ENCODE measurements around the gene CD274. TPM values are rescaled to one million over a fixed set of nuclear protein-coding genes. Genes with fewer than 3 reads are reported as not detected.

The CD274 gene
- total RNA-seq, 1 experiment from 2014 or later, result 8.0 TPM

DNA sequence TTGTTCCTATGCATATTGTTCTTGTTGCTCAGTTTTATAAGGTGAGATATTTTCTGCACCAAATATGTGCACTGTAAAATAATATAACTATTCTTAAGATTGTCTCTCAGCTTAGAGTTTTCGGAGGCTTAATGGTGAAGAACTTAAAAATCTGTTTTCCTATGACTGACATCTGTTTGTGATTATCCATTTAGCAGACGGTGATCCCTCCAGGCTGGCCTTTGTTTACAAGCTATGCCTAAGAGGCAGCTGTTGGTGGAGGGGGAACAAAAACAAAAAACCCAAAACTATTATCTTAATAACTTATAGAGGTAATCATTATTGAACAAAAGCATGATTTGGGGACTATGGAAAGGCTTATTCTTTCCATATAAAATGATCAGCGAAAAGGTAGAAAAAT is 60.6 kb downstream of the CD274 start:
- Histone ChIP-seq H3K9me3 (replicated peaks) (no peaks in the 10 kb centered on the region), H3K4me1 (replicated peaks) (peaks cover 58% of the 10 kb centered on the region), H3K27ac (peak overlapping the region; percentile 99), H3K4me3 (peak overlapping the region; percentile 35), H3K36me3 (peaks cover under 1% of the 10 kb centered on the region; the same call in 1 of the 2 replicates), H3K27me3 (replicated peaks) (no peaks in the 10 kb centered on the region)
- DNase-seq (ENCODE audit: low read depth in 1 of 2, low spot score in 2 of 2), result peak in 1 of 2 experiments; percentile 43

DNA sequence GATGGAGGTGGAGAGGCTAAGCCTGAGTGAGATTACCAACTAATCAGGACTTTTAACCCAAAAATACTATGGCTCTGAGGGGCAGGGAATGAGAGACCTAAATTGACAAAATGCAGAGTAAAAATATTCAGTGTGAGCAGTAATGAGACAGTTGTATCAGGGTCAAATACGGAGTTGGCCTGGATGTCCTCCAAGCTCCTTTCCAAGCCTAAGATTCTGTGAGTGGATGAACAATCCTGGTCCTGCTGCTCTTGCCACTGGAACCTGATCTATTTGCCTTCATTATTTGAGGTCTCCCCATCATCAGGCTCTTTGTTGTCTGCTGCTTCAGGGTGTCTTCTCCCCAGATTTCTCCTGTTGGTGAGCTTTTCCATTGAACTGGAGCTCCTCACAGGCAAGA is 61.1 kb downstream of the CD274 start:
- DNase-seq (ENCODE audit: low read depth in 1 of 2, low spot score in 2 of 2), result no peak
- H3K4me3 ChIP-seq, result peak overlapping the region; percentile 35
- H3K9me3 ChIP-seq (replicated peaks), result no peaks in the 10 kb centered on the region
- peak overlapping the region; percentile 99 for H3K27ac ChIP-seq
- peaks cover 5% of the 10 kb centered on the region; the same call in 1 of the 2 replicates for H3K36me3 ChIP-seq
- H3K4me1 ChIP-seq (replicated peaks), result peaks cover 58% of the 10 kb centered on the region
- H3K27me3 ChIP-seq (replicated peaks), result no peaks in the 10 kb centered on the region

DNA sequence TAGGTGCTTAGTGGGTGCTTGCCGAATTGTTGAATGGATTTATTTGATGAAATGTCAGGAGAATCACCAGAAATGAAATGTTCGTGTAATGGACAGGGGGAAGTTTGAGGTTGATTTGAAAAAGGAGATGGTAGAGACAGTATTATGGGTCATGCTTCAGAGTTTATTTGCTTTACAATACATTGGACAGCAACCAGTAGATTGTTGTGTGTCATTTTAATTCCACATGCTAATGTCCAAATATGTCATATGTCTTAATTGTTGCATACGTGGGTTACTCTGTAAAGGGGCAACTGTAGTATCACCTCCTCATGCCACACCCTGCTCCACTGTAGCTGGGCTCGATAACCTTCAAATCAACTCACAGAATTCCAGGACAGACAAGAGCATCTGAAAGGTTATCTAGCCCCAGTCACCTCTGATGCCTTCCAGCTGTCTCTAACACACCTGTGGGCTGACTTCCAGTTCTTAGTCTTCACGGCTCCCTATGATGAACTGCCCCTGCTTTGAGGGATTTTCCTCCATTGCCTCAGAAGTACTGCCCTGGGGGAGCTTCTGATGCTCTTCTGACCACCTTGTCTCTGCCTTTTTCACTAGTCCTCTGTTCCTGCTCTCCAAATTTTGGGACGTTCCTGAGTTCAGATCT is 61.7 kb downstream of the CD274 start:
- Histone ChIP-seq H3K9me3 (replicated peaks) (no peaks in the 10 kb centered on the region), H3K27ac (peak overlapping the region; percentile 99; the same call in 1 of the 2 replicates), H3K27me3 (replicated peaks) (no peaks in the 10 kb centered on the region), H3K36me3 (peaks cover 5% of the 10 kb centered on the region; the same call in 1 of the 2 replicates), H3K4me3 (peak overlapping the region; percentile 35), H3K4me1 (replicated peaks) (peaks cover 58% of the 10 kb centered on the region)
- DNase-seq (ENCODE audit: low read depth in 1 of 2, low spot score in 2 of 2), result no peak

DNA sequence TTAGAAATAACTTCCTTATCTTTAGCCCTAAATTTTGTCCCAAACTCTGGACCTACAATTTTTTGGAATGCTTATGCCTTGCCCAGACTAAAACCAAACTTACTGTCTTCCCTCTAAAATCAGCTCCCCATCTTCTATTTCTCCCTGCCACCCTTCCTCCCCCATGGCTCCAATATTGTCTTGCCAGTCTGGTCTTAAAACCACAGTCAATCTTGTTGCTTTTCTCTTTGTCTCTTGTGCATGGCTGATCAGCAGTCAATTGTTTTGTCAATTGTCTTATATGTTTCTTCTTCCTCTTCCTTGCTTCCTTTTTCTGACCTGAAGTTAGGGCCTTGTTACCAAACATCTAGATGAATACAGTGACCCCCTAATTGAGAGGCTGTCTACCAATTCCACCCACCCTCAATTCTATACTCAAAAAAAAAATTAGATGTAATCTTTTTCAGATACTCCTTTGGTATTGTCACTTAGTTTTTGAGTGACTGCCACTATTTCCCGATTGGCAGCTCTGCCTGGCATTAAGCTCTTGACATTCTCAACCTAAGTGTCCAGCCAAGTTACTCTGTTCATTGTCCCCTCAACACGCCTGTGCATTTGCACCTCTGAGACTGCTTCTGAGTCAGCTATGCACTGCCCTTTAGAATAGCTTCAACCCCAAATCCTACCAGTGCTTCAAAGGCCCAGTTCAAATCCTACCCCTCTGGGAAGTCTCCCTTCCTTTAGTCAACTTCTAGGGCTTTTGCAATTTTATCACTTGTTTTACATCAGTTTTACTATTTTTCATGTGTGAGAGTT is 62.5 kb downstream of the CD274 start:
- H3K27ac ChIP-seq, result 0 out of 2 replicates have a peak overlapping the region, but pooled peaks have one; percentile 99
- no peak for DNase-seq (ENCODE audit: low read depth in 1 of 2, low spot score in 2 of 2)
- no peak overlapping the region for H3K4me3 ChIP-seq
- peaks cover 5% of the 10 kb centered on the region; the same call in 1 of the 2 replicates for H3K36me3 ChIP-seq
- H3K9me3 ChIP-seq (replicated peaks), result no peaks in the 10 kb centered on the region
- peaks cover 58% of the 10 kb centered on the region for H3K4me1 ChIP-seq (replicated peaks)
- no peaks in the 10 kb centered on the region for H3K27me3 ChIP-seq (replicated peaks)

DNA sequence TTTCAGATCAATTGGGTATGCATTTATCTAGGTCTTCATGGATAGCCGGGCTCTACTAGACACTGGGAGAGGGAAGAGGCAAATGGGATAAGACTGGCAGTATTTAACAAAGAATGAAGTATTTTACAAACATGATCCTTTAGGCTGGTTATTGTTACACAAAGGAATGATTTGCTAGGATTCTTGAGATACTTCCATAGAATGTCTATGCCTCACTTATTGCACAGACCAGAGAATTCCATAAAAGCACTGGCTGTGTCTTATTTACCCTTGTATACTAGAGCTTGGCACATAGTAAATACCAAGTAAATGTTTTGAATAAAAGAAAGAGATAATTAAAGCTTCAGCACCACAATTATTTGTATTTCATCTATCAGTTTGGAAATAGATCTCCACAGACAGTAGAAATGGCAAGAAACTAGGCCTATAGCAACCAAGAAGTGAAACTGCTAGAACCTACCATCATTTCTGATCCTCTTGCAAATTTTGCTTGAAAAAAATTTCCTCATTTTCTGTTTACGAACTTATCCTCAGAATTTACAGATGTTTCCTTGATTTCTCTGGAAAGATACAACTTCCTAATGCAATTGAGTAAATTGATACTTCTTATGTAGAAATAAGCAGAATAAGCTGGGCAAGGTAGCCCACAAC is 63.7 kb downstream of the CD274 start:
- H3K4me3 ChIP-seq, result no peak overlapping the region
- H3K27me3 ChIP-seq (replicated peaks), result no peaks in the 10 kb centered on the region
- H3K27ac ChIP-seq, result 0 out of 2 replicates have a peak overlapping the region, but pooled peaks have one; percentile 11
- peaks cover 50% of the 10 kb centered on the region for H3K4me1 ChIP-seq (replicated peaks)
- H3K36me3 ChIP-seq, result peaks cover 5% of the 10 kb centered on the region; the same call in 1 of the 2 replicates
- H3K9me3 ChIP-seq (replicated peaks), result no peaks in the 10 kb centered on the region
- DNase-seq (ENCODE audit: low read depth in 1 of 2, low spot score in 2 of 2), result no peak

DNA sequence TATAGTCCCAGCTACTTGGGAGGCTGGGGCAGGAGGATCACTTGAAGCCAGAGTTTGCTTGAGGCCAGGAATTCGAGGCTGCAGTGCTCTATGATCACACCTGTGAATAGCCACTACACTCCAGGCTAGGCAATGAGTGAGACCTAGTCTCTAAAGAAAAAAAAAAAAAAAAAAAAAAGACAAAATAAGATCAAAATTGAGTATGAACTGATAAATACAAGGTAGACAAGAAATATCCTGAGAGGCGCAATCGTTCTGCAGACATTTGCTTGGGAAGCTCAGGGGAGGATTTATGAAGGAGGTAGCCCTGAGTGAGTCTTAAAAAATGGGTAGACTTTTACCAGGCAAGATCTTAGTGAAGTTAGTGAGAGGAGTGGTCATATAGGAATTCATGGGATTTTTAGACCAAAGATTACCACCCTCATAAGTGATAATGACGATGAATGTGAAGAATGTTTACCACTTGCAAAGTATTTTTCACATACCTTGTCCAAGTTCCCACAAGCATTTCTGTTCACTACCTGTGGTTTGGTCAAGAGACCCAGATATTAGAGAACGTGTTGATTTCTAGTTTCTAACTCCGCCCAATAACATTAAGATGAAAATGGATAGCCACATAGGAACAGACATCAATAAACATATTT is 64.4 kb downstream of the CD274 start:
- no peak for DNase-seq (ENCODE audit: low read depth in 1 of 2, low spot score in 2 of 2)
- peaks cover 44% of the 10 kb centered on the region for H3K4me1 ChIP-seq (replicated peaks)
- no peak overlapping the region for H3K27ac ChIP-seq

DNA sequence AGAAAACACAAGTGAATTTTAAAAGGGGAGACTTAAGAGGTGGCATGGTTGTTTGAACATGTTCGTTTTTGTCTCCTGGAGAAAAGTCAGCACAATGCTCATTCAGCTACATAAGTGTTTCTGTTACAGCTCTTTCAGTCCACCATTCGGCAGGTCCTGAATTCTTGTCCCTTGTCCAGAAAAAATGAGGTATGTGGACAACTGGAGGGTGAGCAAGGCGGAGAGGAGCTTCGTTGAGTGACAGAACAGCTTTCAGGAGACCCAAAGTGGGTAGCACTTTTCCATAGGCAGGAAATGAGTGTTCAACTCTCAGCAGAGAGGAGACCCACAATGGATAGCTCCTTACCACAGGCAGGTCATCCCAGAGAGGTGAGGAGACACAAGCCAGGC is 64.9 kb downstream of the CD274 start:
- Histone ChIP-seq H3K9me3 (replicated peaks) (no peaks in the 10 kb centered on the region), H3K4me1 (replicated peaks) (peaks cover 39% of the 10 kb centered on the region), H3K36me3 (peaks cover 5% of the 10 kb centered on the region; the same call in 1 of the 2 replicates), H3K4me3 (no peak overlapping the region), H3K27me3 (replicated peaks) (no peaks in the 10 kb centered on the region), H3K27ac (no peak overlapping the region)
- DNase-seq (ENCODE audit: low read depth in 1 of 2, low spot score in 2 of 2), result no peak

More for the DNA sequence above, 64.4 kb downstream of the CD274 start:
- Histone ChIP-seq H3K4me3 (no peak overlapping the region), H3K9me3 (replicated peaks) (no peaks in the 10 kb centered on the region), H3K27me3 (replicated peaks) (no peaks in the 10 kb centered on the region), H3K36me3 (peaks cover 5% of the 10 kb centered on the region; the same call in 1 of the 2 replicates)

DNA sequence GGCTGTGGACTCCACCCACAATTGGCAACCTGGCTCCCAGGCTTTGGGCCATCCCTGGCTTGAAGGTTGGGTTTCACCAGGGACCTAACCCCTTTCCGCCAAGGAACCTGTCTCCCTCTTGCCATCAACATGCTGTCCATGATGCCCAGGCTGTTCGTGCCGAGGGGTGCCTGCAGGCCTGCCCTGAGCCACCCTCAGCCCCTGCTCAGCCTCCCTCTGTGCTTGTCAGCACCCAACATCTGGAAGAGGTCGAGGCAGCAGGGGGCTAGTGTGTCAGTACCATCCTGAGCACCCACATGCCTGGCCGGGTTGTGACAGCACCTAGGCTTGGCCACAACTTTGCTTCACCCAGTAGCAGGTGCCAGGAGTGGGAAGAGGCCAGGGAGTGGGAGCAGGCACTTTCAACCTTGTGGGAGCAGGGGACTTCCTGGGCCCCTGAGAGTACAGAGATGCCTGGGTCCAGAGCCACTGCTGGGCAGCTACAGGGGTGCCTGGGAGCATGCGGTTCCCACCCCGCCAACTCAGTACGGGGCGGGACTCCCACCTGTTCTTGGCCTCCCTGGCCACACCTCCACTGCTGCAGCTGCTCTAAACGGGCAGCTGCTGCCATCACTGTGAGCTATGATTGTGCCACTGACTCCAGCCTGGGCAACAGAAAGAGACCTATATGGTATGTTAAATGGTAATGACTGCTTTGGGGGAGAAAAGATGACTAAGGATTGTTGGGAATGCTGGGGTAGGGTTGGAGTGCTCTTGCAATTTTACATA is 66.3 kb downstream of the CD274 start:
- H3K27me3 ChIP-seq (replicated peaks), result no peaks in the 10 kb centered on the region
- H3K4me3 ChIP-seq, result no peak overlapping the region
- peaks cover 5% of the 10 kb centered on the region; the same call in 1 of the 2 replicates for H3K36me3 ChIP-seq
- no peaks in the 10 kb centered on the region for H3K9me3 ChIP-seq (replicated peaks)
- H3K4me1 ChIP-seq (replicated peaks), result peaks cover 31% of the 10 kb centered on the region
- no peak for DNase-seq (ENCODE audit: low read depth in 1 of 2, low spot score in 2 of 2)
- H3K27ac ChIP-seq, result no peak overlapping the region

DNA sequence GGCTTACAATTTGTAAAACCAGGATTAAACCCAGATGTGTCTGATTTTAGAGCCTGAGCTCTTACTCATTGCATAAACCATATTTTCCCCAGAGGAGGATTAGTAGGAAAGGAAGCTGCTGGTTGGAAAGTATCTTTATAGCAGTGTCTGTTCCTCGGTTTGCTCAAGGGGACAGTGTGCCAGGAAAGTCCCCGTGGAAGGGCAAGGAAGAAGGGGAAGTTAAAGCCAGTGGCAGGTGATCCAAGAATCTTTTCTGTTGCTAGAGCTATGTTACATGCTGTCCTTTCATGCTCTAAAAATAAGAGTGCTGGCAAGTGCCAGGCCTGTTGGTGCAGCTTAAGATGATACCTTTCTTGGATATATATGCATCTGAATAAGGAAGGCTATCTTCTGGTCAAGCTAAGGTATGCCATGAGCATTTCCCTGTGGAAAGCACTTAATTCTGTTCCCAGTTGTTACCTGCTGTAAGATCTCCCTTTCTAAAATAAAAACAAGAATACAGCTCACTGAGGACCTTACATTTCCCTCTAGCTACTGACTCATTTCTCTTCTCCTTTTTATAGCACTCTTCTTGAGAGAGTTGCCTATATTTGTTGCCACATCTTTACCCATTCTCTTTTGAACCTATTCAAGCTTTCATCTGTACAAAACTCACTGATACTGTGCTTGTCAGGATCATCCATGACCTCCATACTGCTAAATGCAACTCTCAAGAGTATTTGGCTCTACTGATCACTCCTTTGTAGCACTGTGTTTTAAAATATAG is 68.0 kb downstream of the CD274 start:
- Histone ChIP-seq H3K9me3 (replicated peaks) (no peaks in the 10 kb centered on the region), H3K36me3 (peaks cover 5% of the 10 kb centered on the region; the same call in 1 of the 2 replicates), H3K27me3 (replicated peaks) (no peaks in the 10 kb centered on the region), H3K4me3 (no peak overlapping the region), H3K27ac (no peak overlapping the region), H3K4me1 (replicated peaks) (peaks cover 14% of the 10 kb centered on the region)
- no peak for DNase-seq (ENCODE audit: low read depth in 1 of 2, low spot score in 2 of 2)

DNA sequence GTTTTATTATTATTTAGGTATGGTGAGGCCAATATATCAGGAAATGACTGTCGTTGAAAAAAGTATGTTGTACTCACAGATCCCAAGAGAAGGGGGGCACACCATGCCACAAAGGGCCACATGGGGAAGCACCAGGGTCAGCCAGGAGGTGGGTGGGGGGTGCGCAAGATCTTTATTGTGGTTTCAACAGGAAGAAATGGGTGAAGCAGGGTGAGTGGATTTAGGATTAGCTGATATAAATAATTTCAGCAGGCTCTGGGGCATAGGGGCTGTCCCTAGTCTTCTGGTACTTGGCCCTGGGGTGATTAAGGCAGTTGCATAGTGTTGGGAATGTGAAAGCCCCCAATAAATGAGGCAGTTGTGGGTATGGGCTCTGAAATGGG is 68.6 kb downstream of the CD274 start:
- H3K4me1 ChIP-seq (replicated peaks), result peaks cover 9% of the 10 kb centered on the region
- no peaks in the 10 kb centered on the region for H3K9me3 ChIP-seq (replicated peaks)
- no peaks in the 10 kb centered on the region for H3K27me3 ChIP-seq (replicated peaks)
- no peak overlapping the region for H3K27ac ChIP-seq
- no peak overlapping the region for H3K4me3 ChIP-seq
- peaks cover 5% of the 10 kb centered on the region; the same call in 1 of the 2 replicates for H3K36me3 ChIP-seq
- no peak for DNase-seq (ENCODE audit: low read depth in 1 of 2, low spot score in 2 of 2)

Data from SJSA1 (cell line).